K562 (cell line): ENCODE measurements around the gene EPHA10. TPM values are rescaled to one million over a fixed set of nuclear protein-coding genes. Genes with fewer than 3 reads are reported as not detected.

Source experiments
- BRD4 ChIP-seq: fragments of 200-600 bp; sonication (generic); IDR thresholded peaks from 2 replicates; pipeline ENCODE4 v1.6.1; 2017; ENCODE audit warnings: inconsistent platforms
- FOSL1 ChIP-seq: fragments of 200-800 bp; sonication (Bioruptor generic); conservative IDR thresholded peaks from 2 replicates; pipeline ENCODE4 v1.6.1; 2016; ENCODE audit warnings: missing genetic modification characterization, missing compliant biosample characterization
- FOXK2 ChIP-seq, 2 experiments: fragments of 450-650 bp; IDR thresholded peaks in 1 of 2; conservative IDR thresholded peaks in 1 of 2; 2 replicates each; pipeline ENCODE4 v1.6.1; 2016; ENCODE audit warnings: low read depth in 2 of 2, mild to moderate bottlenecking in 1 of 2
- HCFC1 ChIP-seq: IDR thresholded peaks from 2 replicates; pipeline ENCODE4 v1.6.1; 2012; ENCODE audit warnings: low read depth, low read length, improper control_type of control experiment
- HOXB6 ChIP-seq: fragments of 250-450 bp; sonication (Bioruptor Pico); IDR thresholded peaks from 2 replicates; pipeline ENCODE4 v1.5.1; 2022; ENCODE audit warnings: mild to moderate bottlenecking, borderline replicate concordance
- NFE2 ChIP-seq: IDR thresholded peaks from 2 replicates; pipeline ENCODE4 v1.6.1; 2014; ENCODE audit warnings: antibody characterized with exemption, low read depth
- NFRKB ChIP-seq: fragments of 450-650 bp; IDR thresholded peaks from 2 replicates; pipeline ENCODE4 v1.6.1; 2016; ENCODE audit warnings: low read depth
- NFYB ChIP-seq: IDR thresholded peaks from 2 replicates; pipeline ENCODE4 v1.6.1; 2011; ENCODE audit warnings: mild to moderate bottlenecking, moderate library complexity; ENCODE audit not compliant: insufficient read length; ENCODE audit errors: extremely low read depth
- ZNF263 ChIP-seq: sonication (generic); formaldehyde crosslinking; IDR thresholded peaks from 2 replicates; pipeline ENCODE4 v1.8.0; 2022; ENCODE audit warnings: mild to moderate bottlenecking, missing genetic modification reagents, borderline replicate concordance
- ZNF384 ChIP-seq: IDR thresholded peaks from 2 replicates; pipeline ENCODE4 v1.6.1; 2012; ENCODE audit warnings: low read depth, low read length, improper control_type of control experiment
- ZNF717 ChIP-seq: fragments of 250-450 bp; sonication (Bioruptor Pico); IDR thresholded peaks from 2 replicates; pipeline ENCODE4 v1.5.0; 2021
- ZNF785 ChIP-seq: fragments of 250-450 bp; sonication (Bioruptor Pico); IDR thresholded peaks from 2 replicates; pipeline ENCODE4 v1.4.0; 2020; ENCODE audit warnings: mild to moderate bottlenecking
- ZZZ3 ChIP-seq: fragments of 450-650 bp; IDR thresholded peaks from 2 replicates; pipeline ENCODE4 v1.6.1; 2016; ENCODE audit warnings: antibody characterized with exemption, mild to moderate bottlenecking, moderate library complexity
- polyA plus RNA-seq, 8 experiments: library from polyadenylated mRNA; depleted of rRNA in 4 of 8; stranded (reverse) in 5 of 8; unstranded in 3 of 8; fragments of >200 nt; fragmentation: Nextera tagmentation in 2 of 8; fragmentation: Illumina TruSeq in 1 of 8; extraction: Ambion mirVana in 2 of 8; extraction: Trizol in 1 of 8; gene quantifications; 2 replicates each; pipeline versions ENCODE4 v1.2.1 to v1.2.3, GENCODE V29; 2011 to 2014; ENCODE audit warnings: inconsistent platforms in 1 of 8, missing spikeins in 1 of 8
- total RNA-seq, 7 experiments: library from RNA; depleted of rRNA in 6 of 7; stranded (reverse); fragments of >200 nt in 6 of 7; fragmentation: Illumina TruSeq in 2 of 7; extraction: Trizol in 2 of 7; gene quantifications; 2 replicates each; pipeline versions ENCODE4 v1.2.1 to v1.2.3, GENCODE V29; 2011 to 2021; ENCODE audit warnings: low replicate concordance in 1 of 7
- TF ChIP-seq, protein P1 (sequence below): fragments of 450-650 bp; IDR thresholded peaks from 2 replicates; pipeline ENCODE4 v1.6.1; 2016; ENCODE audit warnings: low read depth
- TF ChIP-seq, protein P2 (sequence below): fragments of 250-450 bp; sonication (Bioruptor Pico); IDR thresholded peaks from 2 replicates; pipeline ENCODE4 v1.4.0; 2020; ENCODE audit warnings: mild to moderate bottlenecking, moderate library complexity
- TF ChIP-seq, protein P3 (sequence below): sonication (generic); formaldehyde crosslinking; IDR thresholded peaks from 2 replicates; pipeline ENCODE4 v1.4.0; 2020; ENCODE audit warnings: mild to moderate bottlenecking, missing genetic modification reagents

EPHA10 gene
- total and polyA plus RNA-seq, 9 of the 15 experiments (the other 6 are each of a cell fraction or from before 2014, with no cell fraction given): 0.03 TPM; not detected in 8

DNA sequence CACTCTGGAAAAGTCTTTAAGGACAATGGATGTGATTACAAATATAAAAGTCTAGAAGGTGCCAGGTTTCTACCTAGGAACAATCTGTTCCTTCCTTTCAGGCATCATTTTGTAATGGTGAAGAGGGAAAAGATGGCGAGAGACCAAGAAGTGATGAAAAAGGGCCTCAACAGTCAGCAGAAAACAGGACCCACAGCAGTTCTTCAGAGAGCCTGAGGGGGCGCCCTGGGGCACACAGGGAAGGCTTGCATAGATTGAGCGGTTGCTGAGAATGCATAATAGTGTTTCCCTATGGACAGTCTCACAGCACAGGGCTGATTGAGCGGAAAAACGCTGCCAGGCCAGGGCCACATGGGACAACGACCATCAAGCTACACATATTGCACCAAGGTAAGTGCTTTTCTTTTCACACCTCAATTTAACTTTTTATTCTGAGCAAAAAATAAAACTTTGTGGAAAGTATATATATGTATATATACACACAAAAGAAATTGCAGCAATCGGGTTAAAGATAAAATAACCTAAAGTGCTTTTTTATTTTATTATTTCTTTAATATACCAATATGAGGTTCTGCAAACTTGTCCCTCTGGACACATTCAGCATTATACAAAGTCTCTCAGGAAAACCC lies 46.2 kb upstream of the EPHA10 start (continued):
- TF ChIP-seq, protein P1, sequence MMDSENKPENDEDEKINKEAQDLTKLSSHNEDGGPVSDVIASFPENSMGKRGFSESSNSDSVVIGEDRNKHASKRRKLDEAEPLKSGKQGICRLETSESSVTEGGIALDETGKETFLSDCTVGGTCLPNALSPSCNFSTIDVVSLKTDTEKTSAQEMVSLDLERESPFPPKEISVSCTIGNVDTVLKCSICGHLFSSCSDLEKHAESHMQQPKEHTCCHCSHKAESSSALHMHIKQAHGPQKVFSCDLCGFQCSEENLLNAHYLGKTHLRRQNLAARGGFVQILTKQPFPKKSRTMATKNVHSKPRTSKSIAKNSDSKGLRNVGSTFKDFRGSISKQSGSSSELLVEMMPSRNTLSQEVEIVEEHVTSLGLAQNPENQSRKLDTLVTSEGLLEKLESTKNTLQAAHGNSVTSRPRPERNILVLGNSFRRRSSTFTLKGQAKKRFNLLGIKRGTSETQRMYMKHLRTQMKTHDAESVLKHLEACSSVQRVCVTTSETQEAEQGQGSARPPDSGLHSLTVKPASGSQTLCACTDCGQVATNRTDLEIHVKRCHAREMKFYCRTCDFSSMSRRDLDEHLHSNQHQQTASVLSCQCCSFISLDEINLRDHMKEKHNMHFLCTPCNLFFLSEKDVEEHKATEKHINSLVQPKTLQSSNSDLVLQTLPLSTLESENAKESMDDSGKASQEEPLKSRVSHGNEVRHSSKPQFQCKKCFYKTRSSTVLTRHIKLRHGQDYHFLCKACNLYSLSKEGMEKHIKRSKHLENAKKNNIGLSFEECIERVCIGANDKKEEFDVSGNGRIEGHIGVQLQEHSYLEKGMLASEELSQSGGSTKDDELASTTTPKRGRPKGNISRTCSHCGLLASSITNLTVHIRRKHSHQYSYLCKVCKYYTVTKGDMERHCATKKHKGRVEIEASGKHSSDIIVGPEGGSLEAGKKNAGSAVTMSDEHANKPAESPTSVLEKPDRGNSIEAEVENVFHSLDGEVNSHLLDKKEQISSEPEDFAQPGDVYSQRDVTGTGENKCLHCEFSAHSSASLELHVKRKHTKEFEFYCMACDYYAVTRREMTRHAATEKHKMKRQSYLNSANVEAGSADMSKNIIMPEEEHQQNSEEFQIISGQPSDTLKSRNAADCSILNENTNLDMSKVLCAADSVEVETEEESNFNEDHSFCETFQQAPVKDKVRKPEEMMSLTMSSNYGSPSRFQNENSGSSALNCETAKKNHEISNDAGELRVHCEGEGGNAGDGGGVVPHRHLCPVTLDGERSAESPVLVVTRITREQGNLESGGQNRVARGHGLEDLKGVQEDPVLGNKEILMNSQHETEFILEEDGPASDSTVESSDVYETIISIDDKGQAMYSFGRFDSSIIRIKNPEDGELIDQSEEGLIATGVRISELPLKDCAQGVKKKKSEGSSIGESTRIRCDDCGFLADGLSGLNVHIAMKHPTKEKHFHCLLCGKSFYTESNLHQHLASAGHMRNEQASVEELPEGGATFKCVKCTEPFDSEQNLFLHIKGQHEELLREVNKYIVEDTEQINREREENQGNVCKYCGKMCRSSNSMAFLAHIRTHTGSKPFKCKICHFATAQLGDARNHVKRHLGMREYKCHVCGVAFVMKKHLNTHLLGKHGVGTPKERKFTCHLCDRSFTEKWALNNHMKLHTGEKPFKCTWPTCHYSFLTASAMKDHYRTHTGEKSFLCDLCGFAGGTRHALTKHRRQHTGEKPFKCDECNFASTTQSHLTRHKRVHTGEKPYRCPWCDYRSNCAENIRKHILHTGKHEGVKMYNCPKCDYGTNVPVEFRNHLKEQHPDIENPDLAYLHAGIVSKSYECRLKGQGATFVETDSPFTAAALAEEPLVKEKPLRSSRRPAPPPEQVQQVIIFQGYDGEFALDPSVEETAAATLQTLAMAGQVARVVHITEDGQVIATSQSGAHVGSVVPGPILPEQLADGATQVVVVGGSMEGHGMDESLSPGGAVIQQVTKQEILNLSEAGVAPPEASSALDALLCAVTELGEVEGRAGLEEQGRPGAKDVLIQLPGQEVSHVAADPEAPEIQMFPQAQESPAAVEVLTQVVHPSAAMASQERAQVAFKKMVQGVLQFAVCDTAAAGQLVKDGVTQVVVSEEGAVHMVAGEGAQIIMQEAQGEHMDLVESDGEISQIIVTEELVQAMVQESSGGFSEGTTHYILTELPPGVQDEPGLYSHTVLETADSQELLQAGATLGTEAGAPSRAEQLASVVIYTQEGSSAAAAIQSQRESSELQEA: no peak
- TF ChIP-seq ZNF384: no peak
- no peak for TF ChIP-seq NFYB
- TF ChIP-seq, protein P2, sequence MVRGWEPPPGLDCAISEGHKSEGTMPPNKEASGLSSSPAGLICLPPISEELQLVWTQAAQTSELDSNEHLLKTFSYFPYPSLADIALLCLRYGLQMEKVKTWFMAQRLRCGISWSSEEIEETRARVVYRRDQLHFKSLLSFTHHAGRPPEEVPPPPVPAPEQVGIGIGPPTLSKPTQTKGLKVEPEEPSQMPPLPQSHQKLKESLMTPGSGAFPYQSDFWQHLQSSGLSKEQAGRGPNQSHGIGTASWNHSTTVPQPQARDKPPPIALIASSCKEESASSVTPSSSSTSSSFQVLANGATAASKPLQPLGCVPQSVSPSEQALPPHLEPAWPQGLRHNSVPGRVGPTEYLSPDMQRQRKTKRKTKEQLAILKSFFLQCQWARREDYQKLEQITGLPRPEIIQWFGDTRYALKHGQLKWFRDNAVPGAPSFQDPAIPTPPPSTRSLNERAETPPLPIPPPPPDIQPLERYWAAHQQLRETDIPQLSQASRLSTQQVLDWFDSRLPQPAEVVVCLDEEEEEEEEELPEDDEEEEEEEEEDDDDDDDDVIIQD (CRISPR knock-in tag): no peak
- no peak for TF ChIP-seq ZNF717 (CRISPR knock-in tag)
- TF ChIP-seq HOXB6 (CRISPR knock-in tag): no peak
- TF ChIP-seq BRD4: no peak
- TF ChIP-seq, protein P3, sequence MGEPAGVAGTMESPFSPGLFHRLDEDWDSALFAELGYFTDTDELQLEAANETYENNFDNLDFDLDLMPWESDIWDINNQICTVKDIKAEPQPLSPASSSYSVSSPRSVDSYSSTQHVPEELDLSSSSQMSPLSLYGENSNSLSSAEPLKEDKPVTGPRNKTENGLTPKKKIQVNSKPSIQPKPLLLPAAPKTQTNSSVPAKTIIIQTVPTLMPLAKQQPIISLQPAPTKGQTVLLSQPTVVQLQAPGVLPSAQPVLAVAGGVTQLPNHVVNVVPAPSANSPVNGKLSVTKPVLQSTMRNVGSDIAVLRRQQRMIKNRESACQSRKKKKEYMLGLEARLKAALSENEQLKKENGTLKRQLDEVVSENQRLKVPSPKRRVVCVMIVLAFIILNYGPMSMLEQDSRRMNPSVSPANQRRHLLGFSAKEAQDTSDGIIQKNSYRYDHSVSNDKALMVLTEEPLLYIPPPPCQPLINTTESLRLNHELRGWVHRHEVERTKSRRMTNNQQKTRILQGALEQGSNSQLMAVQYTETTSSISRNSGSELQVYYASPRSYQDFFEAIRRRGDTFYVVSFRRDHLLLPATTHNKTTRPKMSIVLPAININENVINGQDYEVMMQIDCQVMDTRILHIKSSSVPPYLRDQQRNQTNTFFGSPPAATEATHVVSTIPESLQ (CRISPR knock-in tag): no peak
- TF ChIP-seq ZNF263 (CRISPR knock-in tag): no peak
- peak; percentile 23 to 35; a peak in 1 of 4 replicates for TF ChIP-seq FOXK2 (conservative IDR thresholded peaks at IDR 0.05 in 1 of 2, IDR thresholded peaks at IDR 0.05 in 1 of 2; ENCODE audit: low read depth in 2 of 2)
- TF ChIP-seq NFE2: peak; percentile 86
- TF ChIP-seq NFRKB: no peak
- peak; percentile 10; the same call in 1 of the 2 replicates for TF ChIP-seq HCFC1
- no peak for TF ChIP-seq ZZZ3
- no peak for TF ChIP-seq FOSL1 (tag)
- TF ChIP-seq ZNF785: no peak
